IMR-90 (cell line): ENCODE results near the gene CDCA7. TPM values are rescaled to one million over a fixed set of nuclear protein-coding genes. Genes with fewer than 3 reads are reported as not detected.

Experiments used
- ATAC-seq: fragments of 200-7000 bp; cut with Tn5 transposase; 2 replicates; pipeline ENCODE4 v1.9.1; 2020; ENCODE audit warnings: low read depth, mild to moderate bottlenecking, moderate library complexity
- BruUV-seq: library from RNA; stranded (reverse); fragments of 400-500 nt; replicated peaks from 2 replicates; lab custom pipeline; 2021; lab: Mats Ljungman, UMichigan
- CTCF ChIA-PET: fragments of 300-600 bp; formaldehyde crosslinking; extraction: SDS; loops from one replicate; lab custom pipeline; 2021; ENCODE audit warnings: antibody characterized with exemption; lab: Yijun Ruan, JAX
- POLR2A ChIA-PET: fragments of 300-600 bp; sonication (Branson Sonifier 250); formaldehyde crosslinking; loops from one replicate; lab custom pipeline; 2022; ENCODE audit warnings: antibody characterized with exemption; ENCODE audit not compliant: unreplicated experiment; lab: Charles Lee
- DNase-seq: peaks from one replicate; pipeline ENCODE4 v3.0.0; 2013
- H2AFZ ChIP-seq: replicated peaks from 2 replicates; pipeline ENCODE3; 2013; ENCODE audit warnings: low read length, mild to moderate bottlenecking; ENCODE audit not compliant: poor library complexity
- H2AK5ac ChIP-seq: 2 replicates; pipeline ENCODE4 v1.6.1; 2013; ENCODE audit warnings: low read depth, low read length, inconsistent platforms
- H2AK9ac ChIP-seq: replicated peaks from 2 replicates; pipeline ENCODE3; 2013; ENCODE audit warnings: mild to moderate bottlenecking, low read depth, low read length, moderate library complexity; ENCODE audit not compliant: poor library complexity
- H2BK120ac ChIP-seq: 2 replicates; pipeline ENCODE4 v1.6.1; 2013; ENCODE audit warnings: low read depth, low read length, inconsistent platforms
- H2BK15ac ChIP-seq: 3 replicates; pipeline ENCODE4 v1.6.1; 2013; ENCODE audit warnings: low read depth, low read length, inconsistent platforms
- H2BK20ac ChIP-seq: 2 replicates; pipeline ENCODE4 v1.6.1; 2013; ENCODE audit warnings: low read depth, mild to moderate bottlenecking, inconsistent platforms, low read length, moderate library complexity
- H2BK5ac ChIP-seq: 2 replicates; pipeline ENCODE4 v1.6.1; 2013; ENCODE audit warnings: mild to moderate bottlenecking, low read depth, low read length, inconsistent platforms; ENCODE audit not compliant: poor library complexity, severe bottlenecking
- H3K14ac ChIP-seq: replicated peaks from 2 replicates; pipeline ENCODE4 v1.6.1; 2013; ENCODE audit warnings: low read depth, low read length, inconsistent platforms
- H3K18ac ChIP-seq: 2 replicates; pipeline ENCODE4 v1.6.1; 2013; ENCODE audit warnings: low read depth, low read length, control low read depth
- H3K23ac ChIP-seq: 2 replicates; pipeline ENCODE4 v1.6.1; 2013; ENCODE audit warnings: low read depth, low read length, inconsistent platforms
- H3K27ac ChIP-seq: 2 replicates; pipeline ENCODE4 v1.5.1; 2013; ENCODE audit warnings: mild to moderate bottlenecking, control low read depth, low read length; ENCODE audit not compliant: insufficient read depth
- H3K27me3 ChIP-seq: 2 replicates; pipeline ENCODE4 v1.6.1; 2013; ENCODE audit warnings: low read length; ENCODE audit not compliant: control insufficient read depth, insufficient read depth
- H3K36me3 ChIP-seq: 2 replicates; pipeline ENCODE4 v1.6.1; 2013; ENCODE audit warnings: low read length, mixed read lengths; ENCODE audit not compliant: control insufficient read depth, insufficient read depth
- H3K4ac ChIP-seq: 2 replicates; pipeline ENCODE4 v1.6.1; 2013; ENCODE audit warnings: low read depth, low read length, inconsistent platforms
- H3K4me1 ChIP-seq: 2 replicates; pipeline ENCODE4 v1.6.1; 2013; ENCODE audit warnings: low read length, mixed read lengths; ENCODE audit not compliant: control insufficient read depth, insufficient read depth
- H3K4me2 ChIP-seq: 2 replicates; pipeline ENCODE4 v1.6.1; 2013; ENCODE audit warnings: low read depth, mild to moderate bottlenecking, control low read depth, low read length, moderate library complexity
- H3K4me3 ChIP-seq: 2 replicates; pipeline ENCODE4 v1.5.1; 2013; ENCODE audit warnings: low read depth, mild to moderate bottlenecking, control low read depth, low read length, moderate library complexity; ENCODE audit not compliant: insufficient read depth
- H3K56ac ChIP-seq: 2 replicates; pipeline ENCODE4 v1.6.1; 2013; ENCODE audit warnings: low read length, inconsistent platforms; ENCODE audit not compliant: insufficient read depth; ENCODE audit errors: extremely low read depth
- H3K79me1 ChIP-seq, 2 experiments: 2 replicates each; pipeline ENCODE4 v1.6.1; 2013; ENCODE audit warnings: low read length in 2 of 2, inconsistent platforms in 1 of 2, low read depth in 1 of 2
- H3K9ac ChIP-seq: 2 replicates; pipeline ENCODE4 v1.6.1; 2013; ENCODE audit warnings: low read depth, low read length, control low read depth
- H3K9me1 ChIP-seq: 2 replicates; pipeline ENCODE4 v1.6.1; 2013; ENCODE audit warnings: low read length, inconsistent platforms; ENCODE audit not compliant: insufficient read depth
- H3K9me3 ChIP-seq: 2 replicates; pipeline ENCODE4 v1.6.1; 2013; ENCODE audit warnings: low read length; ENCODE audit not compliant: control insufficient read depth, insufficient read depth
- H4K20me1 ChIP-seq: 2 replicates; pipeline ENCODE4 v1.6.1; 2013; ENCODE audit warnings: low read length, inconsistent platforms; ENCODE audit not compliant: insufficient read depth
- H4K5ac ChIP-seq: 2 replicates; pipeline ENCODE4 v1.6.1; 2013; ENCODE audit warnings: mild to moderate bottlenecking, low read depth, low read length, control low read depth
- H4K8ac ChIP-seq, 2 experiments: 2 replicates each; pipeline ENCODE4 v1.6.1; 2013; ENCODE audit warnings: low read depth in 2 of 2, low read length in 2 of 2, control low read depth in 1 of 2, inconsistent platforms in 1 of 2
- H4K91ac ChIP-seq: 2 replicates; pipeline ENCODE4 v1.6.1; 2013; ENCODE audit warnings: low read depth, low read length, inconsistent platforms; ENCODE audit not compliant: insufficient read depth
- MAZ ChIP-seq: IDR thresholded peaks from 2 replicates; pipeline ENCODE4 v1.6.1; 2012; ENCODE audit warnings: low read depth, mild to moderate bottlenecking, low read length, improper control_type of control experiment, moderate library complexity, borderline replicate concordance
- MXI1 ChIP-seq: IDR thresholded peaks from 2 replicates; pipeline ENCODE4 v1.6.1; 2012; ENCODE audit warnings: low read depth, mild to moderate bottlenecking, low read length, moderate library complexity, borderline replicate concordance
- RAD21 ChIP-seq: IDR thresholded peaks from 2 replicates; pipeline ENCODE4 v1.6.1; 2012; ENCODE audit warnings: low read length, improper control_type of control experiment
- RCOR1 ChIP-seq: IDR thresholded peaks from 2 replicates; pipeline ENCODE4 v1.6.1; 2012; ENCODE audit warnings: mild to moderate bottlenecking, low read length, improper control_type of control experiment; ENCODE audit not compliant: insufficient replicate concordance
- WGBS, 2 experiments: methylation state at CpG; one replicate each; pipeline versions ENCODE4 v1.1.5 to v1.1.7; 2013; ENCODE audit warnings: missing lambda C conversion rate in 2 of 2; ENCODE audit not compliant: insufficient read length in 1 of 2; ENCODE audit errors: extremely low coverage in 2 of 2; 5-methylcytosine and 5-hydroxymethylcytosine counted together
- dilution Hi-C: fragments of 300-500 bp; cut with HindIII; formaldehyde crosslinking; loops from one replicate; pipeline ENCODE4 v1.14.3; 2018; ENCODE audit warnings: low sequenced_read_pairs; ENCODE audit not compliant: unreplicated experiment
- in situ Hi-C: fragments of 300-500 bp; cut with MboI; formaldehyde crosslinking; loops from 3 replicates; pipeline ENCODE4 v1.14.3; 2019; ENCODE audit warnings: low sequenced_read_pairs, inconsistent platforms, mixed read lengths
- intact Hi-C: fragments of 100-400 bp; cut with micrococcal nuclease; formaldehyde crosslinking; loops from 2 replicates; pipeline ENCODE4 v1.10.0; 2022
- polyA plus RNA-seq, 3 experiments: library from polyadenylated mRNA; depleted of rRNA; stranded (reverse); fragments of >200 nt; gene quantifications; 2 replicates each; pipeline ENCODE4 v1.2.3, GENCODE V29; 2012; ENCODE audit warnings: low replicate concordance in 1 of 3
- total RNA-seq: library from RNA; depleted of rRNA; stranded (reverse); fragments of >200 nt; gene quantifications from 2 replicates; pipeline ENCODE4 v1.2.3, GENCODE V29; 2012
- TF ChIP-seq, protein P1 (sequence below): fragments of 150-350 bp; IDR thresholded peaks from 2 replicates; pipeline ENCODE4 v1.6.1; 2016; ENCODE audit warnings: low read depth, mild to moderate bottlenecking, low read length, moderate library complexity, borderline replicate concordance

The CDCA7 gene
- total and polyA plus RNA-seq, 2 of the 4 experiments (the other 2 are of a cell fraction): 12.0 to 18.7 TPM

DNA sequence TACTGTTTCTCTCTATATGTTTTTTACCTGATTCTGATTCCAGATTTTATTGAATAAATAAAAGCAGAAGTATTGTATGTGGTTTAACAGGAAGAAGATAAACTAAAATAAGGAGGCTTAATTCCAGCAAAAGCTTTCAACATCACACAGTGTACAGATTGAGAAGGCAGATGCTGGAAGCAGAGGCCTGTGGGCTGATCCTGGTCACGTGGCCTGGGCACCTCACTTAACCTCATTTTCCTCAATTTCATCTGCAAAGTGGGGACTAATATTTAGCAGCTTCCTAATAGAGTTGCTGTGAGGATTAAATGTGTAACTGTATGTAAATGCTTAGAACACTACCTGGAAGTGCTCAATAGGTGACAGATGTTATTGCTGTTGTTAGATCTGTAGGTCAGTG is 58.0 kb downstream of the CDCA7 start:
- no peak overlapping the region for H2AK5ac ChIP-seq
- no peak overlapping the region for H3K14ac ChIP-seq
- ChIA-PET CTCF (no interaction called here), POLR2A (no interaction called here)
- TF ChIP-seq, protein P1, sequence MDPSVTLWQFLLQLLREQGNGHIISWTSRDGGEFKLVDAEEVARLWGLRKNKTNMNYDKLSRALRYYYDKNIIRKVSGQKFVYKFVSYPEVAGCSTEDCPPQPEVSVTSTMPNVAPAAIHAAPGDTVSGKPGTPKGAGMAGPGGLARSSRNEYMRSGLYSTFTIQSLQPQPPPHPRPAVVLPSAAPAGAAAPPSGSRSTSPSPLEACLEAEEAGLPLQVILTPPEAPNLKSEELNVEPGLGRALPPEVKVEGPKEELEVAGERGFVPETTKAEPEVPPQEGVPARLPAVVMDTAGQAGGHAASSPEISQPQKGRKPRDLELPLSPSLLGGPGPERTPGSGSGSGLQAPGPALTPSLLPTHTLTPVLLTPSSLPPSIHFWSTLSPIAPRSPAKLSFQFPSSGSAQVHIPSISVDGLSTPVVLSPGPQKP: no peak
- TF ChIP-seq RAD21 (no peak), RCOR1 (no peak), MXI1 (no peak), MAZ (no peak)
- no peak overlapping the region for H2BK20ac ChIP-seq
- H3K56ac ChIP-seq: no peak overlapping the region
- H2BK15ac ChIP-seq: no peak overlapping the region
- DNase-seq: no peak
- peaks cover 15% of the 10 kb centered on the region for H3K27me3 ChIP-seq
- H4K91ac ChIP-seq: no peak overlapping the region
- H3K4me2 ChIP-seq: no peak overlapping the region
- no peak overlapping the region for H2BK120ac ChIP-seq
- H3K9ac ChIP-seq: no peak overlapping the region
- no peak overlapping the region for H4K8ac ChIP-seq
- no peaks in the 10 kb centered on the region for H3K36me3 ChIP-seq
- ATAC-seq: no peak
- no peak overlapping the region for H2AFZ ChIP-seq
- BruUV-seq: no TSS peak
- H3K4ac ChIP-seq: no peak overlapping the region
- H3K9me3 ChIP-seq: no peaks in the 10 kb centered on the region
- no CpG with 5 or more reads among the region's 1 CpG for WGBS, 2 experiments
- H2BK5ac ChIP-seq: no peak overlapping the region
- in situ Hi-C loops (loop anchor here (25.0 kb wide), 1 partner anchor 650 kb away; no protein-coding TSS in a partner anchor), dilution Hi-C loops (no loop called here), intact Hi-C loops (no loop called here)
- no peak overlapping the region for H3K18ac ChIP-seq
- H3K9me1 ChIP-seq: 0 out of 2 replicates have a peak, but pooled peaks cover 4% of the 10 kb centered on the region
- H2AK9ac ChIP-seq: no peak overlapping the region
- H3K79me1 ChIP-seq: no peaks in the 10 kb centered on the region
- no peaks in the 10 kb centered on the region for H3K4me1 ChIP-seq
- no peak overlapping the region for H4K5ac ChIP-seq
- no peak overlapping the region for H3K23ac ChIP-seq
- no peak overlapping the region for H3K27ac ChIP-seq
- H3K4me3 ChIP-seq: no peak overlapping the region
- H4K20me1 ChIP-seq: no peaks in the 10 kb centered on the region
